A549 (cell line): Measurements from ENCODE around the gene MAN1A2.

Experiments used
- CBX2 ChIP-seq: fragments of 200-600 bp; sonication (generic); IDR thresholded peaks from 2 replicates; pipeline ENCODE4 v1.6.1; 2016; ENCODE audit warnings: low read depth, mild to moderate bottlenecking, borderline replicate concordance
- CEBPB ChIP-seq, 2 experiments: fragments of >200 bp in 1 of 2; sonication (Bioruptor Twin) in 1 of 2; formaldehyde crosslinking in 1 of 2; IDR thresholded peaks; 2 replicates each; pipeline ENCODE4 v1.6.1; 2012 to 2016
- EP300 ChIP-seq, 2 experiments: fragments of >200 bp; sonication (Bioruptor Twin); formaldehyde crosslinking; IDR thresholded peaks; 2 replicates in 1 of 2; 3 replicates in 1 of 2; pipeline ENCODE4 v1.6.1; 2016 to 2017
- POLR2A ChIP-seq: IDR thresholded peaks from 2 replicates; pipeline ENCODE4 v1.6.1; 2012; ENCODE audit warnings: mild to moderate bottlenecking, low read length
- SREBF2 ChIP-seq: fragments of 450-650 bp; IDR thresholded peaks from 2 replicates; pipeline ENCODE4 v1.6.1; 2014; ENCODE audit warnings: mild to moderate bottlenecking, moderate library complexity
- TF ChIP-seq, protein P1 (sequence below): fragments of >200 bp; sonication (Bioruptor Twin); formaldehyde crosslinking; IDR thresholded peaks from 3 replicates; pipeline ENCODE4 v1.5.1; 2016
- TF ChIP-seq, protein P2 (sequence below): IDR thresholded peaks from 2 replicates; pipeline ENCODE4 v1.6.1; 2012

DNA sequence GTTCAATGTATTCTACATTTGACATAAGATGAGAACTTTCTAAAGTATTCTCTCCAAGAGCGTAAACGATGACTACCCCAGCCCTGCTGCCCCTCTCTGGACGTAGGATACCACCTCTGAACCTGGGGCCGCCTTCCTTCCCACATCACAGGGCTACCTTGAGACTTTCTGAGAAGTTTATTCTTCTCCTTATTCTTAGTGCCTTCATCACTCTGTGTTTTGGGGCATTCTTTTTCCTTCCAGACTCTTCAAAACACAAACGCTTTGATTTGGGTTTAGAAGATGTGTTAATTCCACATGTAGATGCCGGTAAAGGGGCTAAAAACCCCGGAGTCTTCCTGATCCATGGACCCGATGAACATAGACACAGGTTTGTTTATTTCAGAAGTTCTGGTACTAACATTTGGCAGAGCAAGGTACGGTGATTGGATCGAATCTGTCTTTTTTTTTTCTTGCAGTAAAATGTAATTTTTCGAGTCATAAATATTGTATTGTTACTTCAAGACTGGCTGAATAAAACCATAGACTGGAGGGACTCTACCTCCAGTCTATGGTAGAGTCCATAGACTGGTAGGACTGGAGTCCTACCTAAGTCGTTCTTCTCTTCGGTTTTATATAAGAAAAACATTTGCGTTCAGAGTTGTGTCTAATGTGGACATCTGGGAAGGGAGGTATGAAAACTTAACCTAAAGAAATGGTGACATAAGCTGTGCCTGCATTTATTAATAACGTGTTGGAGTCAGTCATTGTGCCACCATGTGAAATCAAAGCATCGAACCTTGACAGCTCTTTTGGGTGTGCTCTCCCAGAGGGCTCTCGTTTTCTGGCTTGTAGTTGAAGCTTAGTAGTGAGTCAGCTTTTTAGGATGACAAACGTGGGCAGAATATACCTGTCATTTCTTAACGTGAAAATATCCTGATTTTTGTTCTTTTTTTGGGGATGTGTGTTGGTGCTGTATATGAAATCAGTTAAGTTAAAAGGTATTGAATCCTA lies 1.2 kb downstream of the MAN1A2 start:
- TF ChIP-seq POLR2A (no peak), CEBPB (IDR thresholded peaks at IDR 0.05) (no peak), EP300 (IDR thresholded peaks at IDR 0.05) (no peak), SREBF2 (no peak), CBX2 (no peak)
- TF ChIP-seq, protein P1, sequence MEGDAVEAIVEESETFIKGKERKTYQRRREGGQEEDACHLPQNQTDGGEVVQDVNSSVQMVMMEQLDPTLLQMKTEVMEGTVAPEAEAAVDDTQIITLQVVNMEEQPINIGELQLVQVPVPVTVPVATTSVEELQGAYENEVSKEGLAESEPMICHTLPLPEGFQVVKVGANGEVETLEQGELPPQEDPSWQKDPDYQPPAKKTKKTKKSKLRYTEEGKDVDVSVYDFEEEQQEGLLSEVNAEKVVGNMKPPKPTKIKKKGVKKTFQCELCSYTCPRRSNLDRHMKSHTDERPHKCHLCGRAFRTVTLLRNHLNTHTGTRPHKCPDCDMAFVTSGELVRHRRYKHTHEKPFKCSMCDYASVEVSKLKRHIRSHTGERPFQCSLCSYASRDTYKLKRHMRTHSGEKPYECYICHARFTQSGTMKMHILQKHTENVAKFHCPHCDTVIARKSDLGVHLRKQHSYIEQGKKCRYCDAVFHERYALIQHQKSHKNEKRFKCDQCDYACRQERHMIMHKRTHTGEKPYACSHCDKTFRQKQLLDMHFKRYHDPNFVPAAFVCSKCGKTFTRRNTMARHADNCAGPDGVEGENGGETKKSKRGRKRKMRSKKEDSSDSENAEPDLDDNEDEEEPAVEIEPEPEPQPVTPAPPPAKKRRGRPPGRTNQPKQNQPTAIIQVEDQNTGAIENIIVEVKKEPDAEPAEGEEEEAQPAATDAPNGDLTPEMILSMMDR = no peak
- TF ChIP-seq, protein P2, sequence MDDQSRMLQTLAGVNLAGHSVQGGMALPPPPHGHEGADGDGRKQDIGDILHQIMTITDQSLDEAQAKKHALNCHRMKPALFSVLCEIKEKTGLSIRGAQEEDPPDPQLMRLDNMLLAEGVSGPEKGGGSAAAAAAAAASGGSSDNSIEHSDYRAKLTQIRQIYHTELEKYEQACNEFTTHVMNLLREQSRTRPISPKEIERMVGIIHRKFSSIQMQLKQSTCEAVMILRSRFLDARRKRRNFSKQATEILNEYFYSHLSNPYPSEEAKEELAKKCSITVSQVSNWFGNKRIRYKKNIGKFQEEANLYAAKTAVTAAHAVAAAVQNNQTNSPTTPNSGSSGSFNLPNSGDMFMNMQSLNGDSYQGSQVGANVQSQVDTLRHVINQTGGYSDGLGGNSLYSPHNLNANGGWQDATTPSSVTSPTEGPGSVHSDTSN = no peak
